ENCODE results near the gene MERTK. TPM values are rescaled to one million over a fixed set of nuclear protein-coding genes. Genes with fewer than 3 reads are reported as not detected.

Gene MERTK
- total RNA-seq, 1 experiment from 2014 or later = not detected

DNA sequence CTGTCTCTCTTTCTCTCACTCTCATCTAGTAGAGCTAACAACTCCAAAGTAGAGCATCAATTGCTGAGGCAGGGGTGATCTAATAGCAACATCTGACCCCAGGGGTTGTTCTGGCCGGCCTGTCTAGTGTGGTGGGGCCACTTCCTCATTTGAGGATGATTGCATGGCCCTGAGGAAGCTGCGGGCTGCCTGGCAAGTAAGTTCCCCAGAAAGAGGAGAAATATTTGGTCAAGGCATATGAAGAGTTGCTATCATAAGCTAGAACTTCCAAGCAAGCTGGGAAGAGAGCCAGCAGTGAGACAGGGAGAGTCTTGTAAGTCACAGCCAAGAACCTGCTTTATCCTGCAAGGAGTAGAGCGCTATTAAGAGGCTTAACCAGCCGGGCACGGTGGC, 105.8 kb downstream of the MERTK start:
- Histone ChIP-seq H3K27ac (no peak overlapping the region), H3K36me3 (no peaks in the 10 kb centered on the region), H3K4me1 (replicated peaks) (no peaks in the 10 kb centered on the region), H3K9me3 (replicated peaks) (no peaks in the 10 kb centered on the region), H3K27me3 (replicated peaks) (peaks cover 30% of the 10 kb centered on the region), H3K4me3 (no peak overlapping the region)
- DNase-seq (ENCODE audit: low read depth in 1 of 2, low spot score in 2 of 2) = no peak

- H3K4me3 ChIP-seq = no peak overlapping the region
- no peak for DNase-seq (ENCODE audit: low read depth in 1 of 2, low spot score in 2 of 2)
- H3K27ac ChIP-seq = no peak overlapping the region
- H3K4me1 ChIP-seq (replicated peaks) = no peaks in the 10 kb centered on the region
- H3K36me3 ChIP-seq = no peaks in the 10 kb centered on the region
- H3K27me3 ChIP-seq (replicated peaks) = peaks cover 30% of the 10 kb centered on the region
- no peaks in the 10 kb centered on the region for H3K9me3 ChIP-seq (replicated peaks)
Measured at GRCh38 chr2:112005406-112006075, 107.1 kb downstream of the MERTK start.

DNA sequence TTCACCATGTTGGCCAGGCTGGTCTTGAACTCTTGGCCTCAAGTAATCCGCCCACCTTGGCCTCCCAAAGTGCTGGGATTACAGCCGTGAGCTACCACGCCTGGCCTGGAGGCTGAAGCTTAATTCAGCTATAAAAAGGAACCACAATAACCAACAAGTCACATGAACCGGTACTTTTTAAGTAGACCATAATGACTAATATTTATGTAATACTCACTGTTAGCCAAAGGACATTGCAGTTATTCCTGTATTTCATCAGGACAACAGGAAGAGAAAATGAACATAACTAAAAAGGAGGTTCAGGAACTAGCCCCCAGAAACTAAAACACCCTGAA, 107.6 kb downstream of the MERTK start:
- H3K4me3 ChIP-seq = no peak overlapping the region
- no peak for DNase-seq (ENCODE audit: low read depth in 1 of 2, low spot score in 2 of 2)
- no peaks in the 10 kb centered on the region for H3K4me1 ChIP-seq (replicated peaks)
- no peaks in the 10 kb centered on the region for H3K9me3 ChIP-seq (replicated peaks)
- no peak overlapping the region for H3K27ac ChIP-seq
- H3K36me3 ChIP-seq = no peaks in the 10 kb centered on the region
- peaks cover 28% of the 10 kb centered on the region for H3K27me3 ChIP-seq (replicated peaks)

DNA sequence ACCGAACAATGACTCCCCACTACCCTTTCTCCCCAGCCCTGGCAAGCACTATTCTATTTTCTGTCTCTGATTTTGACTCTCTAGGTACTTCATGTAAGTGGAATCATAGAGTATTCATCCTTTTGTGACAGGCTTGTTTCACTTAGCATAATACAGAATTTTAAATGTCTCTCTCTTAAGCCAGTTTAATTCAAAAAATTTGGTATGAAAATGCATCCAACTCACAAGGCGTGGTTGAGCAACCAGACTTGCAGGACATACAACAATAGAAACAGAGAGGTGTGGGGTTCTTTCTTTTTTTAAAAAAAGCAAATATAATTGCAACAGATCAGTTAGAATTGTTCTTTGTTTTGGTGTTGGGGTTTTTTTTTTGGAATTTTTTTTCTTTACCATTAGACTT, 109.1 kb downstream of the MERTK start:
- Histone ChIP-seq H3K27ac (no peak overlapping the region), H3K9me3 (replicated peaks) (no peaks in the 10 kb centered on the region)

GRCh38 chr2:112008910-112009485, 110.6 kb downstream of the MERTK start:
- Histone ChIP-seq H3K36me3 (no peaks in the 10 kb centered on the region), H3K4me3 (no peak overlapping the region), H3K4me1 (replicated peaks) (no peaks in the 10 kb centered on the region), H3K27ac (no peak overlapping the region), H3K9me3 (replicated peaks) (no peaks in the 10 kb centered on the region), H3K27me3 (replicated peaks) (peaks cover 22% of the 10 kb centered on the region)
- no peak for DNase-seq (ENCODE audit: low read depth in 1 of 2, low spot score in 2 of 2)

More for the DNA sequence above, 109.1 kb downstream of the MERTK start:
- H3K36me3 ChIP-seq = no peaks in the 10 kb centered on the region
- no peak for DNase-seq (ENCODE audit: low read depth in 1 of 2, low spot score in 2 of 2)
- no peak overlapping the region for H3K4me3 ChIP-seq
- peaks cover 28% of the 10 kb centered on the region for H3K27me3 ChIP-seq (replicated peaks)
- no peaks in the 10 kb centered on the region for H3K4me1 ChIP-seq (replicated peaks)

DNA sequence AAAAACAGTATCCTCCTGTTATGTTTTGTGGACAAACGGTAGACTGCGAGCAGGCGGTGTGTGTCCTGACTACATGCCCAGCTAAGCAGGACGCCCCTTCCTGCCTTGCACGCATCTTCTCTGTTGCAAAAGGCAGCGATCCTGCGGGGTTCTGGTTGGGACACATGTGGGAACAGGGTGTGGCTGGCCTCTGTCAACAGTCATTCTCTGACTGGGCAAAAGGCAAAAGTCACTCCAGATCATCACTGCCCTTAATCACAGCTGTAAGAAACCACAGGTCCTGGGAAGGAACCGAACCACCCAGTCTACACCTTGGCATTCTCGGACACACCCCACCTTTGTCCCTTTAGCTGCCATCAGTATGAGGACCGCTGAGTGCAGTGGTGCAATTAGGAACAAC, 112.3 kb downstream of the MERTK start:
- H3K36me3 ChIP-seq = no peaks in the 10 kb centered on the region
- H3K27me3 ChIP-seq (replicated peaks) = peaks cover 18% of the 10 kb centered on the region
- H3K4me1 ChIP-seq (replicated peaks) = no peaks in the 10 kb centered on the region
- DNase-seq (ENCODE audit: low read depth in 1 of 2, low spot score in 2 of 2) = no peak
- no peak overlapping the region for H3K4me3 ChIP-seq
- no peaks in the 10 kb centered on the region for H3K9me3 ChIP-seq (replicated peaks)
- H3K27ac ChIP-seq = no peak overlapping the region

GRCh38 chr2:112012556-112012955, 114.1 kb downstream of the MERTK start:
- Histone ChIP-seq H3K9me3 (replicated peaks) (no peaks in the 10 kb centered on the region), H3K4me3 (no peak overlapping the region), H3K27me3 (replicated peaks) (peaks cover 12% of the 10 kb centered on the region), H3K36me3 (no peaks in the 10 kb centered on the region), H3K4me1 (replicated peaks) (no peaks in the 10 kb centered on the region), H3K27ac (no peak overlapping the region)
- no peak for DNase-seq (ENCODE audit: low read depth in 1 of 2, low spot score in 2 of 2)

DNA sequence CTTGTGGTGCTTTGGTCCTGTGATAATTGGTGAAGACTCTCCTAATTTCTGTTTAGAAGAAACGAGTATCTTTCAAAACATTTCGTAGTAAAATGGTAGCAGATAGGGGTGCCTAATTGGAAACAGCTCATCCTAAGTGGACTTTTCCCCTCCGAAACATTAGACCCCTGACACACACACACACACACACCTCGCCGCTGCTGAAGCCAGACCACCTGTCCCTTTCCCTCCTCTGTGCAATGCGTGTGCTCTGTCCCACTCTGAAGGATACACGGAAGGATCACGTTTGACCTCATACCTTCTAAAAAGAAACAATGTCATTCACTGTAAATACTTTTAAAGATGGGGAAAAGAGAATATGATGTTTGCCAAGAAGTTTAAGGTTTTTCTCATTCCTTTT, 120.4 kb downstream of the MERTK start:
- Histone ChIP-seq H3K27ac (no peak overlapping the region), H3K27me3 (replicated peaks) (0 out of 2 replicates have a peak, but pooled peaks cover 5% of the 10 kb centered on the region), H3K9me3 (replicated peaks) (no peaks in the 10 kb centered on the region), H3K36me3 (no peaks in the 10 kb centered on the region), H3K4me3 (no peak overlapping the region), H3K4me1 (replicated peaks) (no peaks in the 10 kb centered on the region)
- DNase-seq (ENCODE audit: low read depth in 1 of 2, low spot score in 2 of 2) = no peak

GRCh38 chr2:112019569-112019982, 121.2 kb downstream of the MERTK start:
- no peak for DNase-seq (ENCODE audit: low read depth in 1 of 2, low spot score in 2 of 2)
- Histone ChIP-seq H3K4me1 (replicated peaks) (no peaks in the 10 kb centered on the region), H3K4me3 (no peak overlapping the region), H3K9me3 (replicated peaks) (no peaks in the 10 kb centered on the region), H3K36me3 (no peaks in the 10 kb centered on the region), H3K27ac (no peak overlapping the region), H3K27me3 (replicated peaks) (0 out of 2 replicates have a peak, but pooled peaks cover 5% of the 10 kb centered on the region)

- H3K4me3 ChIP-seq = no peak overlapping the region
- no peaks in the 10 kb centered on the region for H3K36me3 ChIP-seq
- 0 out of 2 replicates have a peak, but pooled peaks cover 5% of the 10 kb centered on the region for H3K27me3 ChIP-seq (replicated peaks)
- no peak overlapping the region for H3K27ac ChIP-seq
- H3K4me1 ChIP-seq (replicated peaks) = no peaks in the 10 kb centered on the region
- no peaks in the 10 kb centered on the region for H3K9me3 ChIP-seq (replicated peaks)
- DNase-seq (ENCODE audit: low read depth in 1 of 2, low spot score in 2 of 2) = no peak
Measured at GRCh38 chr2:112020561-112020960, 122.2 kb downstream of the MERTK start.

- Histone ChIP-seq H3K27ac (no peak overlapping the region), H3K4me1 (replicated peaks) (no peaks in the 10 kb centered on the region), H3K36me3 (no peaks in the 10 kb centered on the region), H3K27me3 (replicated peaks) (0 out of 2 replicates have a peak, but pooled peaks cover 5% of the 10 kb centered on the region), H3K9me3 (replicated peaks) (no peaks in the 10 kb centered on the region), H3K4me3 (no peak overlapping the region)
- no peak for DNase-seq (ENCODE audit: low read depth in 1 of 2, low spot score in 2 of 2)
Measured at GRCh38 chr2:112021290-112021689, 122.9 kb downstream of the MERTK start.

DNA sequence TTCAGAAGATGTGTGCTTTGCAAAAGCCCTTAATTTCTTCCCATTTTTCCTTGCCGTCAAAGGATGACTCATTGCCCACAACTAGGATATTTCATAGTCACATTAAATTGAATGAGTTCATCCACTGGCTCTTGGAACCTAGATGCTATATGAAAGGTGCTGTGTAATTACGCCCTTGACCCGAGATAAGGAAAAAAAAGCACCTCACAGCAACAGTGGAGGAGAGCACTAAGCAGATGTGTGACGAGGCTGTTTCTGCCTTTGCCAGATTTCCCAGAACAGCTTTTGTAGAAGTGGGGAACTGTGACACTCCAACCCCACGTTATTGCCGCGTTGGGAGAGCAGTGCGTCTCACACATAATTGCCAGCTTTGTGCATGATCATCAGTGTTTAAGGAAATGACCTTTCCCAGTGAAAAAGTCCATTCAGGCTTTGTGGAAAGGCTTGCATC, 123.4 kb downstream of the MERTK start:
- no peak for DNase-seq (ENCODE audit: low read depth in 1 of 2, low spot score in 2 of 2)

DNA sequence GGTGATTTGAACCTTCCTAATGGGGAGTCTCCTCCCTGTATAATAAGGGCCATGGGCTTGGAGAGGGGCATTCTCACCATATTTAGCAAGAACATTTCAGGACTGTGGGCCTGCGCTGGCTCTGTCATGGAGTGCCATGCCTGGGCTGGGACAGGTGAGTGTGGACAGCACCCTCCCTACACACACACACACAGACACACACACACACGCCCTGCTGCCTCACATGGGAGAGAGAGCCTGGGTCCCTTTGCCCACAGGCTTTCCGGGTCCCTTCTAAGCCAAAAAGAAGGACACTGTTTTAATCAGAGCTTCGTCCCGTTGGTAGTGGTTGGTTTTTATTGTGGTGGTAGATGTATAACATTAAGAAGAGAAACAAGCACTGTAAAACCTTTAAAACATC, 125.3 kb downstream of the MERTK start:
- no peak overlapping the region for H3K27ac ChIP-seq
- H3K4me3 ChIP-seq = no peak overlapping the region
- peaks cover 5% of the 10 kb centered on the region; the same call in 1 of the 2 replicates for H3K27me3 ChIP-seq (replicated peaks)
- DNase-seq (ENCODE audit: low read depth in 1 of 2, low spot score in 2 of 2) = no peak
- H3K9me3 ChIP-seq (replicated peaks) = no peaks in the 10 kb centered on the region
- no peaks in the 10 kb centered on the region for H3K36me3 ChIP-seq
- no peaks in the 10 kb centered on the region for H3K4me1 ChIP-seq (replicated peaks)

More for the DNA sequence above, 123.4 kb downstream of the MERTK start:
- Histone ChIP-seq H3K27ac (no peak overlapping the region), H3K4me1 (replicated peaks) (no peaks in the 10 kb centered on the region), H3K36me3 (no peaks in the 10 kb centered on the region), H3K9me3 (replicated peaks) (no peaks in the 10 kb centered on the region), H3K27me3 (replicated peaks) (0 out of 2 replicates have a peak, but pooled peaks cover 5% of the 10 kb centered on the region), H3K4me3 (no peak overlapping the region)

GRCh38 chr2:112024231-112024630, 125.8 kb downstream of the MERTK start:
- Histone ChIP-seq H3K4me1 (replicated peaks) (no peaks in the 10 kb centered on the region), H3K9me3 (replicated peaks) (no peaks in the 10 kb centered on the region), H3K4me3 (no peak overlapping the region), H3K27ac (no peak overlapping the region), H3K36me3 (no peaks in the 10 kb centered on the region), H3K27me3 (replicated peaks) (peaks cover 5% of the 10 kb centered on the region; the same call in 1 of the 2 replicates)
- no peak for DNase-seq (ENCODE audit: low read depth in 1 of 2, low spot score in 2 of 2)
